ENCODE measurements around the gene STPG1.
"Not testable (repeated sequence)": the region's sequence is repeated elsewhere in the genome, so short reads cannot be mapped to it uniquely, and the experiment has no call there.

STPG1 gene

GRCh38 chr1:24413350-24414163 lies at the start of gene STPG1:
TSS of gene STPG1 (minus strand) at chr1:24413782. CDS start at chr1:24401388, 12,394 bp downstream.
- peak; percentile 81 for DNase-seq

GRCh38 chr1:24462128-24462527 lies 48.5 kb upstream of the STPG1 start:
- DNase-seq, result not testable (repeated sequence)

- no peak for DNase-seq
Measured at GRCh38 chr1:24459551-24460266, 46.1 kb upstream of the STPG1 start.

GRCh38 chr1:24457866-24458265 lies 44.3 kb upstream of the STPG1 start:
- DNase-seq, result no peak

- no peak for DNase-seq
Measured at GRCh38 chr1:24455272-24455671, 41.7 kb upstream of the STPG1 start.

- no peak for DNase-seq
Measured at GRCh38 chr1:24454673-24455072, 41.1 kb upstream of the STPG1 start.

GRCh38 chr1:24452922-24453485 lies 39.4 kb upstream of the STPG1 start:
- DNase-seq, result no peak

- no peak for DNase-seq
Measured at GRCh38 chr1:24451746-24452145, 38.2 kb upstream of the STPG1 start.

GRCh38 chr1:24450857-24451397 lies 37.3 kb upstream of the STPG1 start:
- DNase-seq, result no peak

GRCh38 chr1:24450316-24450715 lies 36.7 kb upstream of the STPG1 start:
- DNase-seq, result no peak

- DNase-seq, result not testable (repeated sequence)
Measured at GRCh38 chr1:24446446-24446845, 32.9 kb upstream of the STPG1 start.

GRCh38 chr1:24443241-24443656 lies 29.7 kb upstream of the STPG1 start:
- DNase-seq, result no peak

GRCh38 chr1:24442764-24443163 lies 29.2 kb upstream of the STPG1 start:
- DNase-seq, result no peak

GRCh38 chr1:24441996-24442668 lies 28.6 kb upstream of the STPG1 start:
- DNase-seq, result no peak

- DNase-seq, result no peak
Measured at GRCh38 chr1:24441480-24441879, 27.9 kb upstream of the STPG1 start.

- DNase-seq, result no peak
Measured at GRCh38 chr1:24440436-24440835, 26.9 kb upstream of the STPG1 start.

- no peak for DNase-seq
Measured at GRCh38 chr1:24438423-24438901, 24.9 kb upstream of the STPG1 start.

- DNase-seq, result no peak
Measured at GRCh38 chr1:24437631-24438396, 24.2 kb upstream of the STPG1 start.

- DNase-seq, result no peak
Measured at GRCh38 chr1:24435782-24436365, 22.3 kb upstream of the STPG1 start.

- DNase-seq, result no peak
Measured at GRCh38 chr1:24427545-24427862, 13.9 kb upstream of the STPG1 start.

GRCh38 chr1:24426744-24427544 lies 13.4 kb upstream of the STPG1 start:
- no peak for DNase-seq

Data from DMS153 (cell line).